ENCODE measurements around the gene HIP1R.

- TF ChIP-seq ZBTB33 (IDR thresholded peaks at IDR 0.05) (no peak), POLR2A (IDR thresholded peaks at IDR 0.05; ENCODE audit: low read depth, low read length) (no peak), POLR2AphosphoS5 (IDR thresholded peaks at IDR 0.05; ENCODE audit: low read length) (no peak)
These were observed 68.4 kb downstream of the HIP1R start for GRCh38 chr12:122903693-122904034.

Measured in GM12878 (cell line).